Psoas muscle (tissue), 8 donors: ENCODE results near the gene DPEP1. TPM values are rescaled to one million over a fixed set of nuclear protein-coding genes. Genes with fewer than 3 reads are reported as not detected.

Experiments
- ATAC-seq, 4 donors: fragments of 200-7000 bp; cut with Tn5 transposase; one replicate each; pipeline ENCODE4 v1.9.1; 2020; ENCODE audit warnings: moderate library complexity in 3 of 4, mild to moderate bottlenecking in 2 of 4
- DNase-seq, 2 donors: peaks; one replicate each; pipeline ENCODE4 v3.0.0-alpha.2; 2020
- H3K27ac ChIP-seq: fragments of 200-600 bp; one replicate; pipeline ENCODE4 v1.8.0; 2022
- H3K27me3 ChIP-seq, 3 donors: fragments of 200-600 bp in 1 of 3; one replicate each; pipeline versions ENCODE4 v1.6.1 to v1.8.0; 2013 to 2022; ENCODE audit warnings: low read length in 2 of 3, mild to moderate bottlenecking in 2 of 3, moderate library complexity in 1 of 3; ENCODE audit not compliant: insufficient read depth in 3 of 3
- H3K36me3 ChIP-seq, 2 donors: fragments of 200-600 bp in 1 of 2; one replicate each; pipeline versions ENCODE4 v1.6.1 to v1.8.0; 2013 to 2022; ENCODE audit warnings: low read depth in 1 of 2, mild to moderate bottlenecking in 1 of 2, moderate library complexity in 1 of 2; ENCODE audit not compliant: insufficient read depth in 1 of 2
- H3K4me1 ChIP-seq: fragments of 200-600 bp; one replicate; pipeline ENCODE4 v1.8.0; 2022
- H3K4me3 ChIP-seq: fragments of 200-600 bp; one replicate; pipeline ENCODE4 v1.8.0; 2022; ENCODE audit warnings: mild to moderate bottlenecking
- H3K9me3 ChIP-seq: fragments of 200-600 bp; one replicate; pipeline ENCODE4 v1.8.0; 2022
- CTCF ChIP-seq: fragments of 200-600 bp; IDR thresholded peaks from one replicate; pipeline ENCODE4 v1.8.0; 2022; ENCODE audit warnings: antibody characterized with exemption
- WGBS, 3 donors: extraction: QIAGEN DNeasy Blood & Tissue Kit; methylation state at CpG; one replicate each; pipeline versions ENCODE4 v1.1.6 to v1.1.7; 2013; 5-methylcytosine and 5-hydroxymethylcytosine counted together
- intact Hi-C, 2 donors: fragments of 100-400 bp; cut with DNase I; formaldehyde crosslinking; loops; one replicate each; pipeline versions ENCODE4 v1.11.0 to v1.14.2; 2022
- polyA plus RNA-seq, 3 donors: library from polyadenylated mRNA; stranded (reverse); fragments of 200-250 nt; gene quantifications; one replicate each; pipeline ENCODE4 v1.2.3, GENCODE V29; 2013
- total RNA-seq, 4 donors: library from RNA; stranded (reverse); fragmentation: NEBNext Ultra II Directional in 2 of 4; extraction: Animal tissue kit (Norgen Biotek cat#: 25700) in 2 of 4; gene quantifications; one replicate each; pipeline versions ENCODE4 v1.2.1 to v1.2.4, GENCODE V29; 2021 to 2023
- donor health status: healthy with polysubstance abuse.
- donor health status: DM: no; HTN: no; CAD: no; lungs with moderate emphysema.
- donor health status: Bipolar disorder and iron deficiency.
- donor health status: healthy.
- donor health status: DM: yes; HTN: yes; CAD: no.
- donor health status: DM: no; HTN: no; CAD: no.
- donor health status: DM: no; HTN: no; CAD: no.
- donor health status: DM: yes; HTN: yes; CAD: no.

The DPEP1 gene
- total and polyA plus RNA-seq, 7 donors: 0.04 to 0.16 TPM; not detected in 5

- ATAC-seq: no peak
Observed at GRCh38 chr16:89678258-89678657, 64.8 kb downstream of the DPEP1 start.

GRCh38 chr16:89685916-89686315, 72.5 kb downstream of the DPEP1 start:
- 100% methylated on average over 1 of the region's 1 CpG for WGBS, 3 donors
- Histone ChIP-seq H3K27me3 (no peaks in the 10 kb centered on the region), H3K27ac (no peak overlapping the region), H3K9me3 (no peaks in the 10 kb centered on the region), H3K4me3 (no peak overlapping the region), H3K36me3 (peaks cover 0 to 18% of the 10 kb centered on the region in 2 donors), H3K4me1 (peaks cover 14% of the 10 kb centered on the region)
- DNase-seq (no peak), ATAC-seq (no peak)
- TF ChIP-seq CTCF: no peak
- intact Hi-C loops: no loop called here

More at GRCh38 chr16:89678258-89678657, 64.8 kb downstream of the DPEP1 start:
- Histone ChIP-seq H3K4me1 (no peaks in the 10 kb centered on the region), H3K27me3 (no peaks in the 10 kb centered on the region), H3K9me3 (no peaks in the 10 kb centered on the region), H3K4me3 (no peak overlapping the region), H3K27ac (no peak overlapping the region), H3K36me3 (no peaks in the 10 kb centered on the region)
- no peak for DNase-seq
- WGBS, 3 donors: 97 to 100% (median 98%) methylated on average over 2 of the region's 2 CpGs
- intact Hi-C loops: no loop called here
- no peak for TF ChIP-seq CTCF

GRCh38 chr16:89686520-89687091, 73.2 kb downstream of the DPEP1 start, which contains the start of gene CDK10:
TSS of gene CDK10 (plus strand) at chr16:89686689. CDS start at chr16:89686711, 22 bp downstream.
- WGBS, 3 donors: 0 to 1% (median 1%) methylated on average over 60 to 66 of the region's 67 CpGs
- Histone ChIP-seq H3K9me3 (no peaks in the 10 kb centered on the region), H3K36me3 (peaks cover 0 to 25% of the 10 kb centered on the region in 2 donors), H3K4me1 (peaks cover 14% of the 10 kb centered on the region), H3K4me3 (peak within 1 kb of the TSS; percentile 95), H3K27ac (peak within 1 kb of the TSS; percentile 93), H3K27me3 (no peaks in the 10 kb centered on the region)
- DNase-seq (peak; percentile 90 to 95), ATAC-seq (peak; percentile 93 to 99 (median 96))
- intact Hi-C loops: no loop called here
- TF ChIP-seq CTCF: no peak

- Histone ChIP-seq H3K36me3 (peaks cover 0 to 32% of the 10 kb centered on the region in 2 donors), H3K27ac (peak overlapping the region; percentile 93), H3K27me3 (no peaks in the 10 kb centered on the region), H3K9me3 (no peaks in the 10 kb centered on the region), H3K4me3 (peak overlapping the region; percentile 95), H3K4me1 (peaks cover 14% of the 10 kb centered on the region)
- WGBS, 3 donors: 11 to 12% (median 11%) methylated on average over 35 to 42 of the region's 42 CpGs
- intact Hi-C loops: no loop called here
- ATAC-seq (peak; percentile 17 to 32 (median 26)), DNase-seq (no peak)
- TF ChIP-seq CTCF: no peak
Observed at GRCh38 chr16:89687092-89687940, 73.9 kb downstream of the DPEP1 start.

Other genes with a start within 250 kb of the DPEP1 start
- 10 to 100 TPM; 52.3 to 72.8 (median 63.8) TPM for gene ANKRD11, start 123.1 kb upstream of the DPEP1 start, total RNA-seq
- gene ANKRD11, start 123.1 kb upstream of the DPEP1 start, polyA plus RNA-seq: 10 to 100 TPM; 22.3 to 57.9 (median 43.3) TPM
- 10 to 100 TPM; 66.8 to 92.3 (median 87.3) TPM for gene SPG7, start 105.2 kb upstream of the DPEP1 start, total RNA-seq
- 10 to 100 TPM; 57.5 to 95.3 (median 79.3) TPM for gene SPG7, start 105.2 kb upstream of the DPEP1 start, polyA plus RNA-seq
- gene RPL13, start 53.0 kb upstream of the DPEP1 start, total RNA-seq: 1,000 to 10,000 TPM; 1,039 to 1,769 (median 1,553) TPM
- gene RPL13, start 53.0 kb upstream of the DPEP1 start, polyA plus RNA-seq: 1,000 to 10,000 TPM; 2,989 to 7,334 (median 5,467) TPM
- gene CPNE7, start 37.9 kb upstream of the DPEP1 start, total RNA-seq: not detected
- gene CPNE7, start 37.9 kb upstream of the DPEP1 start, polyA plus RNA-seq: under 1 TPM in 2 of 3 donors, not detected in 1; 0.08 to 0.21 TPM
- 10 to 100 TPM; 42.2 to 49.9 (median 45.9) TPM for gene CHMP1A, start 44.1 kb downstream of the DPEP1 start, total RNA-seq
- 10 to 100 TPM; 49.9 to 91.9 (median 68.2) TPM for gene CHMP1A, start 44.1 kb downstream of the DPEP1 start, polyA plus RNA-seq
- gene SPATA33, start 44.2 kb downstream of the DPEP1 start, total RNA-seq: 1 to 10 TPM; 1.2 to 3.0 (median 2.5) TPM
- 1 to 10 TPM; 2.3 to 8.2 (median 4.8) TPM for gene SPATA33, start 44.2 kb downstream of the DPEP1 start, polyA plus RNA-seq
- 10 to 100 TPM; 23.0 to 33.5 (median 28.7) TPM for gene CDK10, start 73.0 kb downstream of the DPEP1 start, total RNA-seq
- gene CDK10, start 73.0 kb downstream of the DPEP1 start, polyA plus RNA-seq: 10 to 100 TPM; 31.5 to 47.8 (median 35.6) TPM
- 1 to 10 TPM in 3 of 4 donors, under 1 TPM in 1; 0.56 to 1.8 (median 1.4) TPM for gene SPATA2L, start 88.1 kb downstream of the DPEP1 start, total RNA-seq
- 1 to 10 TPM; 1.0 to 5.9 (median 1.3) TPM for gene SPATA2L, start 88.1 kb downstream of the DPEP1 start, polyA plus RNA-seq
- gene VPS9D1, start 107.3 kb downstream of the DPEP1 start, total RNA-seq: 1 to 10 TPM; 3.7 to 7.0 (median 5.6) TPM
- gene VPS9D1, start 107.3 kb downstream of the DPEP1 start, polyA plus RNA-seq: 10 to 100 TPM in 1 of 3 donors, 1 to 10 TPM in 2; 4.0 to 10.3 (median 5.2) TPM
- 10 to 100 TPM; 11.5 to 13.6 (median 11.7) TPM for gene ZNF276, start 107.9 kb downstream of the DPEP1 start, total RNA-seq
- 10 to 100 TPM in 1 of 3 donors, 1 to 10 TPM in 2; 7.6 to 11.1 (median 9.9) TPM for gene ZNF276, start 107.9 kb downstream of the DPEP1 start, polyA plus RNA-seq
- gene FANCA, start 203.0 kb downstream of the DPEP1 start, total RNA-seq: 1 to 10 TPM in 2 of 4 donors, under 1 TPM in 2; 0.79 to 1.1 (median 0.96) TPM
- 1 to 10 TPM; 2.2 to 3.7 (median 2.3) TPM for gene FANCA, start 203.0 kb downstream of the DPEP1 start, polyA plus RNA-seq
- under 1 TPM in 3 of 4 donors, not detected in 1; 0.14 to 0.47 (median 0.22) TPM for gene SPIRE2, start 214.8 kb downstream of the DPEP1 start, total RNA-seq
- under 1 TPM; 0.18 to 0.48 (median 0.27) TPM for gene SPIRE2, start 214.8 kb downstream of the DPEP1 start, polyA plus RNA-seq